Measurements from ENCODE around the gene ZG16B.

The ZG16B gene

GRCh38 chr16:2871926-2872325 is 41.8 kb downstream of the ZG16B start:
- DNase-seq: no peak

DNA sequence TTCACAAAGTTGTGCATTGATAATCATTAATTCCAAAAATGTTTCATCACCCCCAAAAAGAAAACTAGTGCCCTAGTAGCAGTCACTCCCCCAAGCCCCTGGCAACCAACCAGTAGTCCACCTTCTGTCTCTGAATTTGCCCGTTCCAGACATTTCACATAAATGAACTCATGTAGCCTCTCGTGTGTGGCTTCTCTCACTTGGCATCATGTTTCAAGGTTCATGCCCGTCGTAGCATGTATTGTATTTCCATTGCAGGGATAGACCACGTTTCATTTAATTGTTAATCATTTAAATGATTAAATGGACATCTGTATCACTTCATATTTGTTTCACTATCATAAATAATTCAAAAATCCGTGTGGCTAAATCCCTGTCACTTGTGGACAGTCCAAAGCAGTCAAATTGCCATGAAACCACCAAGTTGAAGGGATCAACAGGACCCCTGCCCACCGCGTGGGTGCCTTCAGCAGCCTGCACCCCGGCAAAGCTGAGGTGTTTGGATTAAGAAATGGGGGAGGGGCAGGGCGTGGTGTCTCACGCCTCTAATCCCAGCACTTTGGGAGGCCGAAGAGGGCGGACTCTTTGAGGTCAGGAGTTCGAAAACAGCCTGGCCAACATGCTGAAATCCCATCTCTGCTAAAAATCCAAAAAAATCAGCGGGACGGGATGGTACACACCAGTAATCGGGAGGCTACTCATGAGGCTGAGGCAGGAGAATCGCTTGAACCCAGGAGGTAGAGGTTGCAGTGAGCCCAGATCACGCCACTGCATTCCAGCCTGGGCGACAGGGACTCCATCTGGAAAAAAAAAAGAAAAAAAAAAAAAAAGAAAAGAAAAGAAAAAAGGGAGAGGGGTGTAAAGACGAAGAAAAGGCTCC is 44.2 kb downstream of the ZG16B start:
- DNase-seq: no peak

DNA sequence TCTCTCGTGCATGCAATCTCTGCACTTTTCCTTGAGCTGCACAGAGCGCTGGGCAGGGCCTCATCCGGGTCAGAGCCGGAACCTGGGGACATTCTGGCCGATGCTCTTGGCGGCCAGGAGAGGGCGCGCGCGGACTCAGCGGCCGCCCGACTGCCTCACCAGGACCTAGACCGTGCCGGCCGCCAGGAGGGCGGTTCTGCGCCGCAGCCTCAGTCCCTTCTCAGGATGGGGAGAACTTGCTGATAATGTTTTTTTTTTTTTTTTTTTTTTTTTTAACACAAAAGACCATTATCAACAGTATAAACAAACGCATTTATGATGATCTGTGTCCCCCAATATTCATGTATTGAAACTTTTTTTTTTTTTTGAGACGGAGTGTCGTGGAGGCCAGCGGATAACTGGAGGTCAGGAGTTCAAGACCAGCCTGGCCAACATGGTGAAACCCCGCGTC is 44.8 kb downstream of the ZG16B start:
- DNase-seq: peak; percentile 80

- no peak for DNase-seq
Measured at GRCh38 chr16:2879854-2880508, 49.9 kb downstream of the ZG16B start.

Data from right forelimb (tissue), 1 donor.